GM12865 (cell line): Measurements from ENCODE around the gene AK4.

Experiments
- DNase-seq: peaks from one replicate; pipeline ENCODE4 v3.0.0; 2010; ENCODE audit warnings: low read depth
- H3K4me3 ChIP-seq: 2 replicates; pipeline ENCODE4 v1.5.1; 2011; ENCODE audit warnings: mild to moderate bottlenecking, low read depth, low read length, control low read depth
- CTCF ChIP-seq: IDR thresholded peaks from 2 replicates; pipeline ENCODE4 v1.5.1; 2011; ENCODE audit warnings: low read length, control low read depth, low read depth, inconsistent platforms; ENCODE audit not compliant: insufficient read depth; ENCODE audit errors: missing control alignments

AK4 gene

GRCh38 chr1:65267271-65267670 lies 119.3 kb downstream of the AK4 start:
- no peak for TF ChIP-seq CTCF
- DNase-seq: no peak
- H3K4me3 ChIP-seq: no peak overlapping the region

GRCh38 chr1:65267683-65268082 lies 119.7 kb downstream of the AK4 start:
- TF ChIP-seq CTCF: no peak
- DNase-seq: no peak
- no peak overlapping the region for H3K4me3 ChIP-seq

- no peak overlapping the region for H3K4me3 ChIP-seq
- DNase-seq: no peak
- no peak for TF ChIP-seq CTCF
These were observed 121.6 kb downstream of the AK4 start for GRCh38 chr1:65269612-65270011.

GRCh38 chr1:65276197-65276939 lies 128.4 kb downstream of the AK4 start:
- no peak for DNase-seq
- H3K4me3 ChIP-seq: no peak overlapping the region
- TF ChIP-seq CTCF: no peak

GRCh38 chr1:65277605-65278347 lies 129.8 kb downstream of the AK4 start:
- no peak for TF ChIP-seq CTCF
- H3K4me3 ChIP-seq: no peak overlapping the region
- DNase-seq: no peak

GRCh38 chr1:65278376-65279069 lies 130.5 kb downstream of the AK4 start:
- DNase-seq: no peak
- H3K4me3 ChIP-seq: no peak overlapping the region
- no peak for TF ChIP-seq CTCF
